OCI-LY1 (cell line): Measurements from ENCODE around the gene SLC25A13.

Experiments
- H2AFZ ChIP-seq: fragments of 200-600 bp; sonication (generic), shearing (Covaris generic); 2 replicates; pipeline ENCODE4 v1.6.0; 2014; ENCODE audit warnings: antibody characterized with exemption, mild to moderate bottlenecking, low read length
- H3F3A ChIP-seq: fragments of 200-600 bp; sonication (generic), shearing (Covaris generic); 2 replicates; pipeline ENCODE4 v1.6.0; 2014; ENCODE audit warnings: mild to moderate bottlenecking, antibody characterized with exemption, low read length, moderate library complexity; ENCODE audit not compliant: insufficient read depth
- H3K27ac ChIP-seq: fragments of 200-600 bp; sonication (generic); 2 replicates; pipeline ENCODE4 v1.5.1; 2014; ENCODE audit warnings: low read length, mixed run types, mild to moderate bottlenecking, low read depth; ENCODE audit not compliant: poor library complexity, severe bottlenecking
- H3K27me3 ChIP-seq: fragments of 200-600 bp; sonication (generic); 2 replicates; pipeline ENCODE4 v1.6.0; 2014; ENCODE audit warnings: antibody characterized with exemption, mild to moderate bottlenecking, low read length, moderate library complexity; ENCODE audit not compliant: insufficient read depth
- H3K36me3 ChIP-seq: fragments of 200-600 bp; sonication (generic); 2 replicates; pipeline ENCODE4 v1.6.1; 2014; ENCODE audit warnings: mild to moderate bottlenecking, antibody characterized with exemption, low read length, moderate library complexity, mixed read lengths; ENCODE audit not compliant: insufficient read depth
- H3K4me1 ChIP-seq: fragments of 200-600 bp; sonication (generic); 2 replicates; pipeline ENCODE4 v1.5.1; 2014; ENCODE audit warnings: mild to moderate bottlenecking, low read length, moderate library complexity; ENCODE audit not compliant: insufficient read depth, severe bottlenecking
- H3K4me2 ChIP-seq: fragments of 200-600 bp; sonication (generic), shearing (Covaris generic); 2 replicates; pipeline ENCODE4 v1.6.1; 2014; ENCODE audit warnings: low read length
- H3K4me3 ChIP-seq: fragments of 200-600 bp; sonication (generic); 2 replicates; pipeline ENCODE4 v1.5.1; 2014; ENCODE audit warnings: low read length, low read depth, mild to moderate bottlenecking, mixed read lengths; ENCODE audit not compliant: poor library complexity, severe bottlenecking
- H3K79me2 ChIP-seq: fragments of 200-600 bp; shearing (Covaris generic); 2 replicates; pipeline ENCODE4 v1.6.1; 2016; ENCODE audit warnings: mixed run types, low read length, mixed read lengths; ENCODE audit not compliant: insufficient read depth
- H3K9ac ChIP-seq: fragments of 200-600 bp; sonication (generic), shearing (Covaris generic); 2 replicates; pipeline ENCODE4 v1.6.1; 2014; ENCODE audit warnings: mild to moderate bottlenecking, low read length, mixed read lengths
- H3K9me2 ChIP-seq: fragments of 200-600 bp; sonication (generic), shearing (Covaris generic); 2 replicates; pipeline ENCODE4 v1.6.1; 2014; ENCODE audit warnings: low read depth, mild to moderate bottlenecking, low read length, mixed read lengths
- H3K9me3 ChIP-seq: fragments of 200-600 bp; shearing (Covaris generic); 2 replicates; pipeline ENCODE4 v1.6.1; 2014; ENCODE audit warnings: low read length, mixed read lengths
- H4K20me1 ChIP-seq: fragments of 200-600 bp; sonication (generic), shearing (Covaris generic); 2 replicates; pipeline ENCODE4 v1.6.0; 2016; ENCODE audit warnings: mild to moderate bottlenecking, low read length; ENCODE audit not compliant: insufficient read depth
- EZH2 ChIP-seq: fragments of 200-600 bp; sonication (generic), shearing (Covaris generic); IDR thresholded peaks from 2 replicates; pipeline ENCODE4 v1.8.0; 2017; ENCODE audit warnings: borderline replicate concordance, mixed run types, mild to moderate bottlenecking, antibody characterized with exemption, low read length, moderate library complexity, mixed read lengths
- TF ChIP-seq, protein P1 (sequence below): fragments of 200-600 bp; sonication (generic), shearing (Covaris generic); IDR thresholded peaks from 2 replicates; pipeline ENCODE4 v1.5.1; 2017; ENCODE audit warnings: mild to moderate bottlenecking, antibody characterized with exemption, low read length, moderate library complexity, mixed read lengths

The SLC25A13 gene

GRCh38 chr7:96287559-96287958 lies 34.3 kb downstream of the SLC25A13 start:
- Histone ChIP-seq H3K36me3 (no peaks in the 10 kb centered on the region; the same call in 1 of the 2 replicates), H3K79me2 (no peaks in the 10 kb centered on the region), H4K20me1 (no peaks in the 10 kb centered on the region), H3K9me3 (no peaks in the 10 kb centered on the region), H2AFZ (no peak overlapping the region), H3K27me3 (no peaks in the 10 kb centered on the region), H3K4me2 (no peak overlapping the region), H3K9ac (no peak overlapping the region), H3K9me2 (no peaks in the 10 kb centered on the region), H3K4me1 (no peaks in the 10 kb centered on the region), H3F3A (no peaks in the 10 kb centered on the region), H3K4me3 (no peak overlapping the region), H3K27ac (no peak overlapping the region)
- TF ChIP-seq, protein P1, sequence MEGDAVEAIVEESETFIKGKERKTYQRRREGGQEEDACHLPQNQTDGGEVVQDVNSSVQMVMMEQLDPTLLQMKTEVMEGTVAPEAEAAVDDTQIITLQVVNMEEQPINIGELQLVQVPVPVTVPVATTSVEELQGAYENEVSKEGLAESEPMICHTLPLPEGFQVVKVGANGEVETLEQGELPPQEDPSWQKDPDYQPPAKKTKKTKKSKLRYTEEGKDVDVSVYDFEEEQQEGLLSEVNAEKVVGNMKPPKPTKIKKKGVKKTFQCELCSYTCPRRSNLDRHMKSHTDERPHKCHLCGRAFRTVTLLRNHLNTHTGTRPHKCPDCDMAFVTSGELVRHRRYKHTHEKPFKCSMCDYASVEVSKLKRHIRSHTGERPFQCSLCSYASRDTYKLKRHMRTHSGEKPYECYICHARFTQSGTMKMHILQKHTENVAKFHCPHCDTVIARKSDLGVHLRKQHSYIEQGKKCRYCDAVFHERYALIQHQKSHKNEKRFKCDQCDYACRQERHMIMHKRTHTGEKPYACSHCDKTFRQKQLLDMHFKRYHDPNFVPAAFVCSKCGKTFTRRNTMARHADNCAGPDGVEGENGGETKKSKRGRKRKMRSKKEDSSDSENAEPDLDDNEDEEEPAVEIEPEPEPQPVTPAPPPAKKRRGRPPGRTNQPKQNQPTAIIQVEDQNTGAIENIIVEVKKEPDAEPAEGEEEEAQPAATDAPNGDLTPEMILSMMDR = no peak
- TF ChIP-seq EZH2 = no peak

DNA sequence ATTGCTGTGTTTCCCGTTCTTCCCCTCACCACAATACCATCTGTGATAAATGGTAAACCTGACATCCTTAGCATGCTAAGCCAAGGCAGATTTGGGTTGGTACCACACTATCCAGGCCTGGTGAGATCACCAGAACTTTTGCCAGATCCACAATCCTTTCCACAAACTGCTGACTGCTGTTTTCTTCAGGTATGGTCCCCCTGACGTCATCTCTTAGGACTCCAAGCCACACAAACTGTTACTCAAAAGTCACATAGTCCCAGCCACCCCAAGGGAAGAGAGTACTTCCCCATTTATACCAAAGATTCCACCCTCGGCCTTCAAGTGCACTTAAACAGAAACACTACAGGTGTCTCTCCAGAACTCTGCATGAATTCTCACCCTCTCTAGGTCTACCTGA lies 34.8 kb downstream of the SLC25A13 start:
- no peaks in the 10 kb centered on the region for H3K4me1 ChIP-seq
- H3K9me3 ChIP-seq = no peaks in the 10 kb centered on the region
- no peak overlapping the region for H2AFZ ChIP-seq
- H3K4me2 ChIP-seq = no peak overlapping the region
- TF ChIP-seq EZH2 = no peak
- TF ChIP-seq, protein P1 = no peak
- no peaks in the 10 kb centered on the region for H3F3A ChIP-seq
- no peaks in the 10 kb centered on the region; the same call in 1 of the 2 replicates for H3K36me3 ChIP-seq
- no peak overlapping the region for H3K9ac ChIP-seq
- no peaks in the 10 kb centered on the region for H4K20me1 ChIP-seq
- no peaks in the 10 kb centered on the region for H3K9me2 ChIP-seq
- no peaks in the 10 kb centered on the region for H3K27me3 ChIP-seq
- no peak overlapping the region for H3K4me3 ChIP-seq
- H3K79me2 ChIP-seq = no peaks in the 10 kb centered on the region
- H3K27ac ChIP-seq = no peak overlapping the region

DNA sequence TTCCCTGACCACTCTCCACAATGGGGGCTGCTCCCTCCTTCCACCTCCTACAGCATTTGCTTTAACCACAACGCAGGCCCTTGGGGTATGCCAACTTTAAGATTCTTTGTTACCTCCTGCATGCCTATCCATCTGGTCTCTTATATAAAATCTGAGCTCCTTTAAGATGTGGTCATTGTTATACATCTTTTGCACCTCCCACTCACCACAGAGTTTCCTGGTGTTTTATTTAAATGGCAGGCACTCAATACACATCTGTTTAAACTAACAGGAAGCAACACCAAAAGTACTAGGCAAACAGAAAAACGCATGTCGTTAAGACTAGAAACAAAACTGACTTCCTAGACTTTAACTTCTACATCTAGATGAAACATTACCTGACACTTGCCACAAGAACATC lies 36.3 kb downstream of the SLC25A13 start:
- Histone ChIP-seq H3K27ac (no peak overlapping the region), H3K4me2 (no peak overlapping the region), H3K79me2 (no peaks in the 10 kb centered on the region), H3K9me2 (no peaks in the 10 kb centered on the region), H3K9ac (no peak overlapping the region), H3K4me3 (no peak overlapping the region), H4K20me1 (no peaks in the 10 kb centered on the region), H3K9me3 (no peaks in the 10 kb centered on the region), H3K27me3 (no peaks in the 10 kb centered on the region), H3K4me1 (no peaks in the 10 kb centered on the region), H3F3A (no peaks in the 10 kb centered on the region), H2AFZ (no peak overlapping the region), H3K36me3 (peaks cover 5% of the 10 kb centered on the region; the same call in 1 of the 2 replicates)
- TF ChIP-seq, protein P1 = no peak
- no peak for TF ChIP-seq EZH2
